ENCODE results near the gene TAS2R1. TPM values are rescaled to one million over a fixed set of nuclear protein-coding genes. Genes with fewer than 3 reads are reported as not detected.

TAS2R1 gene, protein sequence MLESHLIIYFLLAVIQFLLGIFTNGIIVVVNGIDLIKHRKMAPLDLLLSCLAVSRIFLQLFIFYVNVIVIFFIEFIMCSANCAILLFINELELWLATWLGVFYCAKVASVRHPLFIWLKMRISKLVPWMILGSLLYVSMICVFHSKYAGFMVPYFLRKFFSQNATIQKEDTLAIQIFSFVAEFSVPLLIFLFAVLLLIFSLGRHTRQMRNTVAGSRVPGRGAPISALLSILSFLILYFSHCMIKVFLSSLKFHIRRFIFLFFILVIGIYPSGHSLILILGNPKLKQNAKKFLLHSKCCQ
- not detected in 2 replicates for total RNA-seq (2022)
- not detected for Bru-seq, nascent RNA
- not detected for BruChase-seq, experiment 1, labeled RNA remaining after a 6-hour chase
- not detected for BruChase-seq, experiment 2, labeled RNA remaining after a 2-hour chase
- long read RNA-seq, result 0 reads

DNA sequence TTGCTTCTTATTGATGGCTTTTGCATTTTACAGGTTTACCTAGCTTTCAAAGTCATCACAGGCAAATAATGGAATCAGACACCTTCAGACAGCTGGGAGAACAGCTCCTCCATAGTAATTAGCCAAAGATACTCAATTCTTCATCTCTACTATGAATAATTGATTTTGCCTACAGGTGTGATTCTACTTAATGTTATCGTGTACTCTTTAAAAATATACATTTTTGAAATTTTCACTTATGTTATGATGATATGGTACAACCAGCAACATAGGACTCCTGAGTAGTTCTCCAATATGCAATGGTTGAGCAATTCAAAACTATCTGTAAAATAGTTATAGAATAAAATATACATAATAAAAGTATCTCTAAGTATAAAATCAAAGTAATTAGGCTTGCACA lies at the start of gene TAS2R1:
Gene TAS2R1, minus strand, starts transcription at position 101 of the 400 bp plus-strand sequence. CDS start 319 bp downstream, outside the sequence.
- DNase-seq, result no peak
- no peaks in the 10 kb centered on the region for H3K27me3 Mint-ChIP-seq (ENCODE audit: unreplicated experiment)
- H3K9me3 Mint-ChIP-seq (ENCODE audit: low read depth, unreplicated experiment), result peaks cover 16% of the 10 kb centered on the region
- H3K4me1 Mint-ChIP-seq (ENCODE audit: low read depth, unreplicated experiment), result no peaks in the 10 kb centered on the region
- TF ChIP-seq, protein P1, sequence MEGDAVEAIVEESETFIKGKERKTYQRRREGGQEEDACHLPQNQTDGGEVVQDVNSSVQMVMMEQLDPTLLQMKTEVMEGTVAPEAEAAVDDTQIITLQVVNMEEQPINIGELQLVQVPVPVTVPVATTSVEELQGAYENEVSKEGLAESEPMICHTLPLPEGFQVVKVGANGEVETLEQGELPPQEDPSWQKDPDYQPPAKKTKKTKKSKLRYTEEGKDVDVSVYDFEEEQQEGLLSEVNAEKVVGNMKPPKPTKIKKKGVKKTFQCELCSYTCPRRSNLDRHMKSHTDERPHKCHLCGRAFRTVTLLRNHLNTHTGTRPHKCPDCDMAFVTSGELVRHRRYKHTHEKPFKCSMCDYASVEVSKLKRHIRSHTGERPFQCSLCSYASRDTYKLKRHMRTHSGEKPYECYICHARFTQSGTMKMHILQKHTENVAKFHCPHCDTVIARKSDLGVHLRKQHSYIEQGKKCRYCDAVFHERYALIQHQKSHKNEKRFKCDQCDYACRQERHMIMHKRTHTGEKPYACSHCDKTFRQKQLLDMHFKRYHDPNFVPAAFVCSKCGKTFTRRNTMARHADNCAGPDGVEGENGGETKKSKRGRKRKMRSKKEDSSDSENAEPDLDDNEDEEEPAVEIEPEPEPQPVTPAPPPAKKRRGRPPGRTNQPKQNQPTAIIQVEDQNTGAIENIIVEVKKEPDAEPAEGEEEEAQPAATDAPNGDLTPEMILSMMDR (IDR thresholded peaks at IDR 0.05; ENCODE audit: unreplicated experiment), result no peak
- H3K36me3 Mint-ChIP-seq (ENCODE audit: insufficient read depth, unreplicated experiment), result no peaks in the 10 kb centered on the region
- BruUV-seq (replicated peaks), result no TSS peak
- intact Hi-C loops (cut with micrococcal nuclease; ENCODE audit: unreplicated experiment), result no loop called here
- CTCF ChIA-PET, result no interaction called here
- no peak within 1 kb of the TSS for H3K27ac Mint-ChIP-seq (ENCODE audit: unreplicated experiment)
- H3K4me3 Mint-ChIP-seq (ENCODE audit: low read depth, unreplicated experiment), result no peak within 1 kb of the TSS

DNA sequence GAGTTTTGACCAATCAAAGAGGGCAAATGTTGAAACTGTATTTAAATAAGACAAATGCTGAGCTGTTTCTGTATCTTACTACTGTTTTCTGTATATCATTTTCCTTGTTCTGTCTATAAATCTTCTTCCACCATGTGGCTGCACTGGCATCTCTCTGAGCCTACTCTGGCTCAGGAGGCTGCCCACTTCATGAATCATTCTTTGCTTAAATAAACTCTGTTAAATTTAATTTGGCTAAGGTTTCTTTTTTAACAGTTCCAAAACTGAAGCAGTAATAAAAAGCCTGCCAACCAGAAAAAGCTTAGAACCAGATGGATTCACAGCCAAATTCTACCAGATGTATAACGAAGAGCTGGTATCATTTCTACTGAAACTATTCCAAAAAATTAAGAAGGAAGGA lies 40.2 kb upstream of the TAS2R1 start:
- CTCF ChIA-PET, result no interaction called here
- no peak for DNase-seq
- H3K4me1 Mint-ChIP-seq (ENCODE audit: low read depth, unreplicated experiment), result no peaks in the 10 kb centered on the region
- intact Hi-C loops (cut with micrococcal nuclease; ENCODE audit: unreplicated experiment), result no loop called here
- H3K27me3 Mint-ChIP-seq (ENCODE audit: unreplicated experiment), result no peaks in the 10 kb centered on the region
- BruUV-seq (replicated peaks), result no TSS peak
- H3K9me3 Mint-ChIP-seq (ENCODE audit: low read depth, unreplicated experiment), result peaks cover 14% of the 10 kb centered on the region
- TF ChIP-seq, protein P1 (IDR thresholded peaks at IDR 0.05; ENCODE audit: unreplicated experiment), result no peak
- H3K4me3 Mint-ChIP-seq (ENCODE audit: low read depth, unreplicated experiment), result no peak overlapping the region
- H3K36me3 Mint-ChIP-seq (ENCODE audit: insufficient read depth, unreplicated experiment), result no peaks in the 10 kb centered on the region
- no peak overlapping the region for H3K27ac Mint-ChIP-seq (ENCODE audit: unreplicated experiment)

DNA sequence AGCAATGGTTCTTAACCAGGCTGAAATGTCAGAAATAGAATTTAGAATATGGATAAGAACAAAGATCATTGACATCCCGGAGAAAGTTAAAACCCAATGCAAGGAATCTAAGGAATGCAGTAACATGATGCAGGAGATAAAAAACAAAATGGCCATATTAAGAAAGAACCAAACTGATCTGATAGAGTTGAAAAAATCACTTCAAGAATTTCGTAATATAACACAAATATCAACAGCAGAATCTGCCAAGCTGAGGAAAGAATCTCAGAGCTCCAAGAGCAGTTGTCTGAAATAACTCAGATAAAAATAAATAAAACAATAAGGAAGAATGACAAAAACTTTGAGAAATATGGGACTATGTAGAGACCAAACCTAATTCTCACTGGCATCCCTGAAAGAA lies 37.8 kb upstream of the TAS2R1 start:
- no peaks in the 10 kb centered on the region for H3K27me3 Mint-ChIP-seq (ENCODE audit: unreplicated experiment)
- intact Hi-C loops (cut with micrococcal nuclease; ENCODE audit: unreplicated experiment), result no loop called here
- H3K4me3 Mint-ChIP-seq (ENCODE audit: low read depth, unreplicated experiment), result no peak overlapping the region
- TF ChIP-seq, protein P1 (IDR thresholded peaks at IDR 0.05; ENCODE audit: unreplicated experiment), result no peak
- H3K9me3 Mint-ChIP-seq (ENCODE audit: low read depth, unreplicated experiment), result peaks cover 14% of the 10 kb centered on the region
- CTCF ChIA-PET, result no interaction called here
- H3K4me1 Mint-ChIP-seq (ENCODE audit: low read depth, unreplicated experiment), result no peaks in the 10 kb centered on the region
- H3K27ac Mint-ChIP-seq (ENCODE audit: unreplicated experiment), result no peak overlapping the region
- DNase-seq, result no peak
- no peaks in the 10 kb centered on the region for H3K36me3 Mint-ChIP-seq (ENCODE audit: insufficient read depth, unreplicated experiment)
- no TSS peak for BruUV-seq (replicated peaks)

DNA sequence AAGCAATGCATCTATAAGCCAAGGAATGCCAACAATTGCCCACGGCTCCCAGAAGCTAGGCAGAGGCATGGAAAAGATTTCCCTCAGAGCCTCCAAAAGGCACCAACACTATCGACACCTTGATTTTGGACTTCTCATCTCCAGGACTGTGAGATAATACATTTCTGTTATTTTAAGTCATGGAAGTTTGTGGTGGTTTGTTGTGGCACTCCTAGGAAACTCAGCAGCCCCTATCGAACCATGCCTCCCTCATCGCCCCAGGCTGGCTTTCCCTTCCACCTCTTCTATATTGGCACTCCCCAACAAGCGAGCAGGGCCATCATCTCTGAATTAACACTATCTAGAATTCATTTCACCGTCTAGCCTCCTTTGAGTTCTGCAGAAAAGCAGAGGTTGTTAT lies 33.7 kb upstream of the TAS2R1 start:
- H3K27ac Mint-ChIP-seq (ENCODE audit: unreplicated experiment), result no peak overlapping the region
- peaks cover 11% of the 10 kb centered on the region for H3K9me3 Mint-ChIP-seq (ENCODE audit: low read depth, unreplicated experiment)
- H3K4me3 Mint-ChIP-seq (ENCODE audit: low read depth, unreplicated experiment), result no peak overlapping the region
- no peaks in the 10 kb centered on the region for H3K4me1 Mint-ChIP-seq (ENCODE audit: low read depth, unreplicated experiment)
- TF ChIP-seq, protein P1 (IDR thresholded peaks at IDR 0.05; ENCODE audit: unreplicated experiment), result no peak
- no peaks in the 10 kb centered on the region for H3K27me3 Mint-ChIP-seq (ENCODE audit: unreplicated experiment)
- no TSS peak for BruUV-seq (replicated peaks)
- CTCF ChIA-PET, result no interaction called here
- intact Hi-C loops (cut with micrococcal nuclease; ENCODE audit: unreplicated experiment), result no loop called here
- H3K36me3 Mint-ChIP-seq (ENCODE audit: insufficient read depth, unreplicated experiment), result no peaks in the 10 kb centered on the region
- DNase-seq, result no peak

All from Calu3 (cell line).